GM19239 (cell line): ENCODE measurements around the gene PLEKHA5.
"Not testable (repeated sequence)": the region's sequence is repeated elsewhere in the genome, so short reads cannot be mapped to it uniquely, and the experiment has no call there.

Experiments
- DNase-seq: peaks from one replicate; pipeline ENCODE4 v3.0.0; 2011; ENCODE audit warnings: low spot score; ENCODE audit not compliant: insufficient read length
- FAIRE-seq: peaks from 2 replicates; lab custom pipeline; 2011; peaks lifted over from hg19 to GRCh38; lab: Jason Lieb, UNC

PLEKHA5 gene

GRCh38 chr12:19303496-19303895, 174.0 kb downstream of the PLEKHA5 start:
- no peak for FAIRE-seq
- no peak for DNase-seq

DNA sequence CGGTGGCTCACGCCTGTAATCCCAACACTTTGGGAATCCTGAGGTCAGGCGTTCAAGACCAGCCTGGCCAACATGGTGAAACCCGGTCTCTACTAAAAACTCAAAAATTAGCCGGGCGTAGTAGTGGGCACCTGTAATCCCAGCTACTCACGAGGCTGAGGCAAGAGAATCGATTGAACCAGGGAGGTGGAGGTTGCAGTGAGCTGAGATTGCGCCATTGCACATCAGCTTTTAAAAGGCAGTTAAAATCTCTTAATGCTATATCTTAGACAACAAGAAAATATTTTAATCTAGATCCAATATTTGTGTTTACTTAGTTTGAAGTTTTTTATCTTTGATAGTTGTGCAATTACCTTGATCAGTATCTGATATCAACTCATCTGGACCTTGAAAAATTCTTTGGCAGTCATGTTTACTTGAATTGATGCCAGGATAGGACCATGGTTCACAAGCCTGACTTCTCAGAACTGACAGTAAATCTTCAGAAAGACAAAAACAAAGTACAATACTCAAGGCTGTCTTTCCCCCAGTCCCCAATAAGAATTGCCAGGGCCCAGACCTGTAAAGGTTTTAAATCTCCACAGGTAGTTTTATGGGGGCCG, 174.7 kb downstream of the PLEKHA5 start:
- no peak for FAIRE-seq

DNA sequence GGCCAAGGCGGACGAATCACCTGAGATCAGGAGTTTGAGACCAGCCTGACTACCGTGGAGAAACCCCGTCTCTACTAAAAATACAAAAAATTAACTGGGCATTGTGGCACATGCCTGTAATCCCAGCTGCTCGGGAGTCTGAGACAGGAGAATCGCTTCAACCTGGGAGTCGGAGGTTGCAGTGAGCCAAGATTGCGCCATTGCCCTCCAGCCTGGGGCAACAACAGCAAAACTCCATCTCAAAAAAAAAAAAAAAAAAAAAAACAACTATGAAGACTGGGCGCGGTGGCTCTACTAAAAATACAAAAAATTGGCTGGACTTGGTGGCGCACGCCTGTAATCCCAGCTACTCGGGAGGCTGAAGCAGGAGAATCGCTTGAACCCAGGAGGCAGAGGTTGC, 176.1 kb downstream of the PLEKHA5 start:
- not testable (repeated sequence) for FAIRE-seq, DNase-seq

More for the DNA sequence above, 174.7 kb downstream of the PLEKHA5 start:
- no peak for DNase-seq

DNA sequence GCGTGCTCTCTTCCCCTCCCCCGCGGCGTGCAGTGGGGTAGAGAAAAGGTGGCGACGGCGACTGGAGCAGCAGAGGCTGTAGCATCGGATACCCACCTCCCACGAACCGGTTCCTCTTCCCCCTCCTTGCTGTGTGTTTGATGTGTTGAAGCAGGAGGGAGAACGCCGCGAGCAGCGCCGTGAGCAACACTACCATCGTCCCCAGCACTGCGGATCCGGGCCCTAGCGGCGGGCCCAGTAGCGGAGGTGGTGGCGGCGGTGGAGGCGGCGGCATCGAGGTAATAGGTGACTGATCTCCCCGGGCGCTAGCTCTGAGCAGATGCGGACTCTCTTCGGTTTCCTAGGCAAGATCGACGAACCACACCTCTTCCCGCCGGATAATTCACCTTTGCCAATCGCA, 176.8 kb downstream of the PLEKHA5 start:
- DNase-seq = no peak
- no peak for FAIRE-seq

- FAIRE-seq = no peak
- DNase-seq = no peak
Measured at GRCh38 chr12:19307451-19307850, 177.9 kb downstream of the PLEKHA5 start.

DNA sequence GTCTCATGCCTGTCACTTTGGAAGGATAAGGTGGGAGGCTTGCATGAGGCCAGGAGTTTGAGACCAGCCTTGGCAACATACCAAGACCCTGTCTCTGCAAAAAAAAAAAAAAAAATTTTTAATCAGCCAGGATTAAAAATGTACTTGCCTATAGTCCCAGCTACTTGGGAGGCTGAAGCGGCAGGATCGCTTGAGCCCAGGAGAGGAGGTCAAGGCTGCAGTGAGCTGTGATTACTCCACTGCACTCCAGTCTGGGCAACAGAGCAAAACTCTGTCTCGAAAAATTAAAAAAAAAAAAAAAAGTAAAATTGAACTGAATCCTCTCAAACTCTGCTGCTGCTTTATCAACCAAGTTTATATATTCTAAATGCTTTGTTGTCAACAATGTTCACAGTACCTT, 181.6 kb downstream of the PLEKHA5 start:
- DNase-seq (no peak), FAIRE-seq (no peak)

- DNase-seq (no peak), FAIRE-seq (no peak)
Measured at GRCh38 chr12:19312637-19313036, 183.1 kb downstream of the PLEKHA5 start.

- DNase-seq (no peak), FAIRE-seq (no peak)
Measured at GRCh38 chr12:19316425-19316824, 186.9 kb downstream of the PLEKHA5 start.

DNA sequence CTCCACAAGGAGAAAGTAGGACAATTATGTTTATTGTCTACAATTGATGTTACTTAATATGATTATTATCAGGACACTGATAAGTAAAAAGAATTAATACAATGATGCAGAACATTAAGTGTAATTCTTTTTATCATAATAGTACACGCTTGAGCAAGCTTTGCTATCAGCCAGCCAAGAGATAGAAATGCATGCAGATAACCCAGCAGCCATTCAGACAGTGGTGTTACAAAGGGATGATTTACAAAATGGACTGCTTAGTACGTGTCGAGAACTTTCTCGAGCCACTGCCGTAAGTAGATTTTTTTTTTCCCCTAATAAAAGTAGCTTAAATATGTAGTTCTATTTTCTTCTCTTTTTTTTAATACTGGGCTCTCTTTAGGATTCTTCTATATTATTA, 192.8 kb downstream of the PLEKHA5 start:
- FAIRE-seq = no peak

DNA sequence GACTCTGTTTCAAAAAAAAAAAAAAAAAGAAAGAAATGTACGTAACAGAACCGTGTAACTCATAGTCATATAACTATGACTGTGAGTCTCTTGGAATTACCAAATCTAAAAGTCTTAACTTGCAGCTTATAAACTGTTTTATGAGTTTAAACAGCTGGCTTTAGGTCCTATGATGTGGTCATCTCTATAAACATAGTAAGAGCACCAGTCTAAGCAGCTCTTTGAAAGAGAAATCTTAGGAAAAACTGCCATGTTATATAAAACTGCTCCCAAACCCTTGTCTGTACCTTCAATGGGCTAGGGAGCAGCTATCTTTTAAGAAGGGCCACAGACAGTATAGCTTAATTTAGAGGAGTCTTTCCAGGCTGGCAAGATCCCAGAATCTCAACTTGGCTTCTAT, 194.3 kb downstream of the PLEKHA5 start:
- no peak for FAIRE-seq
- DNase-seq = no peak

More for the DNA sequence above, 192.8 kb downstream of the PLEKHA5 start:
- no peak for DNase-seq

DNA sequence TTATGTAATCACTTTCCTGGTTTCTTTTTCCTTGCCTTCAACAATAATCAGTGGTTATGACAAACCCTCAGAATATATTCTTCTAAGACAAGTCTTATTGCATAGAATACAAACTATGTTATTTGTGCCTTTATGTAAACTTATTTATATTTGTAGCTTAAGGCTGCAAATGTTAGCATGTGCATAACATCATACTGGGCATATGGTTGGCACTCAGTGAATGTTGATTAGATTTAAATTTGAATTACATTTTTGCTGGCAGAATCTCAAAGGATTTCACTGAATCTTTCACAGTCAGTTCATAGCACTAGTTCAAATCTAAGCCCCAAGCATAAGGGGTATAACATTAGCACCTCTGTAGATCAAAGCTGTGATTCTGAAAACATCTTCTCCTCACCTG, 196.6 kb downstream of the PLEKHA5 start:
- no peak for DNase-seq
- no peak for FAIRE-seq

DNA sequence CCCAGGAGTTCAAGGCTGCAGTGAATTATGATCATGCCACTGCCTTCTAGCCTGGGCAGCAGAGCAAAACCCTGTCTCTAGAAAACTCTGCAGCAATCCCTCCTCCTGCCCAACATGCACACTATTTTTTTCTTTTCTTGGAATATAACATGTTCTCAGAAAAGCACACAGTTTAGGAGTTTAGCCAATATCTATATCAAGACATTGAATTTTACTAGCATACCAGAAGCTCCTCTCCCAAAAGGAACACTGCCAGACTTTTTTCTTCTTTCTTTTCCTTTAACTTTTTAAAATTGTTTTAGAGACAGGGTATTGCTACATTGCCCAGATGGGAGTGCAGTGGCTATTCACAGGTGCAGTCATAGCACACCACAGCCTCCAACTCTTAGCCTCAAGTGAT, 202.7 kb downstream of the PLEKHA5 start:
- no peak for FAIRE-seq
- DNase-seq = no peak

GRCh38 chr12:19338405-19338804, 208.9 kb downstream of the PLEKHA5 start:
- no peak for DNase-seq
- no peak for FAIRE-seq

DNA sequence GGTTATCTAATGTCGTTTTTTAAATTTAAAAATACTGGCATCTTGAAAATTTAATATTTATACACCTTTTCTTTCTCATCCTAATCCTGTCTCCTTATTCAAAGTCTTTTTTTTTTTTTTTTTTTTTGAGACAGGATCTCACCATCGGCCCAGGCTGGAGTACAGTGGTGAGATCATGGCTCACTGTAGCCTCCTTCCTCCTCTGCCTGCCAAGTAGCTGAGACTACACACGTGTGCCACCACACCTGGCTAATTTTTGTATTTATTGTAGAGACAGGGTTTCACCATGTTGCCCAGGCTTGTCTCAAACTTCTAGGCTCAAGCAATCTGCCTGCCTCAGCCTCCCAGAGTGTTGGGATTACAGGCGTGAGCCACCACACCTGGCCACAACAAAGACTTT, 221.3 kb downstream of the PLEKHA5 start:
- DNase-seq, FAIRE-seq: not testable (repeated sequence)

DNA sequence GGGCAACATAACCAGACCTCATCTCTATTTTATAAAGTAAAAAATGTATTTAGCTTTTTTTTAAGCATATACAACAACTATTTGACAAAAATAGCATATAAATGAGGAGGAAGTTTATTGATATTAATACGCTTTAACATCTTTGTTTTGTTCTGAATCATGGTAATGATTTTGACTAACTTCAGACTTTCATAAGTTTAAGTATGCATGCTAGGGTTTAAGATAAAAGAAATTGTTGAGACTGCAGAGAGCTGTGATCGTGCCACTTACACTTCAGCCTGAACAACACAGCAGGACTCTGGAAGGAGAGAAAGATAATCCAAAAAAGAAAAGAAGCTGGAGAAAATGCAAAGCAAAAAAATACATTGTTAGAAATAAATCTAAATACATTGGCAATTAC, 221.8 kb downstream of the PLEKHA5 start:
- no peak for FAIRE-seq
- no peak for DNase-seq

DNA sequence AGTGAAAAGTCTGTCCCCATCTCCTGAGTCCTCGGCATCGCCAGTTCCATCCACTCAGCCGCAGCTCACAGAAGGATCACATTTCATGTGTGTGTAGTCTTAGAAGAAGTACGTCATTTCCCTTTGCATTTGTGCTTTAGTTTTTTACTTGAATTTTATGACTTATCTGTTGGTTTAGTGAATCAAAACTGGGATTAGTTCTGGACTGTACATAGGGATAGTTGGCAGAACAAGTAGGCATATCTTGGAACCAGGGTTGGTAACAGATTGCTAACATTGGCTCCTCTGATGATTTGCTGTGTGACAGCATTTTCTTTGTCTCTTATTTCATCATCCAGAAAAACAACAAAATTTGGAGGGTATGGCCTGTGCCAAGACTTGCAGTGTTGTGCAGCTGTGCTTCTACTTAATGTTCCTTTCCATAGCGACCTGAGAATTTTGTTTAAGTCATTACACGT, 240.2 kb downstream of the PLEKHA5 start:
- FAIRE-seq (no peak), DNase-seq (no peak)

DNA sequence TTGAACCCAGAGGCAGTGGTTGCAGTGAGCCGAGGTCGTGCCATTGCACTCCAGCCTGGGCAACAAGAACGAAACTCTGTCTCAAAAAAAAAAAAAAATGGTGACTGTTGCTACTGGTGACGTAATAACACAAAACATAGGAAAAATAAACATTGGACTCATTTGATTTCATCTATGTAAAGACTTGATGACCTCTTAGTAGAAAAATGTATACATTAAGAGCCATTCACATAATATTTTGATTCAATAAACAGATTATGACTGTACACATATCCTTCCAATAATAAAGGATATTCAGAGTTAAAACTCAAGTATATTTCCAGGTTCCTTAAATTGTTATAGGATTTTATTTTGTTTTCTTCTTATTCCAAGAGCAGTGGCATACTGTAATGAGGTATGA, 244.1 kb downstream of the PLEKHA5 start:
- FAIRE-seq (no peak), DNase-seq (no peak)

DNA sequence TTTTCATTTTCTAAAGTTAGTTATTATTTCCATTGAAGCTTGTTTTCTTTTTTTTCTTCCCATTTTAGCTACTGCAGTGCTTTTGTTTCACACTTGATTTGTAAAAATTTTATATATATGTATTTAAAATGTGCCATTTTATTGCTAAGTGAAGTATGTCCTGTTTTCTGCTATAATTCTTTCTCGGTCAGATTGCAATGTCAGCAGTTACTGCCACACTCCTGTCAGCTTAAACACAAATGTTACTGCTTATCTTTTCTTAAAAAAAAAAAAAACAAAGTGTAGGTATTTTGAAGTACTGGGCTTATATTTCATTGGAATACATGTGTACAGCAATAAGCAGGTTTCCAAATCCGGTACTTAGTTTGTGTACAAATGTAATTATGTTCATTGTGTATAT, 246.4 kb downstream of the PLEKHA5 start:
- DNase-seq = no peak

DNA sequence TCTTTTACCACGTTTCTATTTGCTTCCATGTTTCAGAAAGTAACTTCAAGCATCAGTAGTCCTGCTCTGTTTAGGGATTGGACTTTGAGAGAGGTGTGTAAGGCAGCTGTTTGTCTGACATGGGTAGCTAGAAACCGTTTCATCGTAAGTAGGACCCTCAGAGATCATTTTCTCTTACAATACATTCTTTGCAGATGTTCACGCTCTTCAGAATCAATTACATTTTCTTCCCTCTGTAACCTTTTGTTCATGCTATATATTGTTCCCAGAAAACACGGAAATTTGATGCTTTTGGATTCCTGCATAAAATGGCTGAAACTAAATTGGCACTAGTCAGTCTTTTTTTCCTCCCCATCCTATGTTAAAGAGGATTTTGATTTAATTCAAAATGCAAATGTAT, 247.2 kb downstream of the PLEKHA5 start:
- FAIRE-seq (no peak), DNase-seq (no peak)

More for the DNA sequence above, 246.4 kb downstream of the PLEKHA5 start:
- no peak for FAIRE-seq

- FAIRE-seq = no peak
- no peak for DNase-seq
Measured at GRCh38 chr12:19382111-19382526, 252.6 kb downstream of the PLEKHA5 start.

- FAIRE-seq (no peak), DNase-seq (no peak)
Measured at GRCh38 chr12:19382563-19382962, 253.0 kb downstream of the PLEKHA5 start.

GRCh38 chr12:19387161-19387560, 257.6 kb downstream of the PLEKHA5 start:
- no peak for FAIRE-seq
- DNase-seq = no peak
